NT2/D1 (cell line): Measurements from ENCODE around the gene USP7.

Experiments
- SUZ12 ChIP-seq: IDR thresholded peaks from 2 replicates; pipeline ENCODE4 v1.6.1; 2011; ENCODE audit not compliant: insufficient read length, insufficient read depth; ENCODE audit errors: extremely low read depth
- YY1 ChIP-seq: IDR thresholded peaks from 2 replicates; pipeline ENCODE4 v1.6.1; 2011; ENCODE audit not compliant: insufficient read length, insufficient read depth

DNA sequence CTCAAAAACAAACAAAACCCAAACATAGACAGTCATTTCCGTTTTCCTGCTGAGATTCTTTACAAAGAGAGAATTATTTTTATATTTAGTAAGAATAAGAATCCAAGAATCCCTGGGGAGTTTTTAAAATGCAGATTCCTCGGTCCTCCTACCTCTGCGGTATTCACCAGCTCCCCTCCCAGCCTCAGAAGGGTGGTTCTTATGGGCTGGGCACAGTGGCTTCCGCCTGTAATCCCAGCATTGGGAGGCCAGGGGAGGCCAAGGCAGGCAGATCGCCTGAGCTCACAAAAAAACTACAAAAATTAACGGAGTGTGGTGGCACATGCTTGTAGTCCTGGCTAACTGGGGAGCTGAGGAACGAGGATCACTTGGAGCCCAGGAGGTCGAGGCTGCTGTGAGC is 26.7 kb upstream of the USP7 start:
- TF ChIP-seq YY1 = no peak
- no peak for TF ChIP-seq SUZ12
